HEK293 (cell line): ENCODE measurements around the gene GAPVD1.
"Not testable (repeated sequence)": the region's sequence is repeated elsewhere in the genome, so short reads cannot be mapped to it uniquely, and the experiment has no call there.

Experiments
- CTCF ChIA-PET: fragments of 350-600 bp; formaldehyde crosslinking; extraction: SDS; loops from one replicate; lab custom pipeline; 2021; ENCODE audit warnings: antibody characterized with exemption; lab: Yijun Ruan, JAX
- POLR2A ChIA-PET: fragments of 300-600 bp; formaldehyde crosslinking; extraction: SDS; loops from one replicate; lab custom pipeline; 2020; ENCODE audit warnings: antibody characterized with exemption, inconsistent platforms; lab: Yijun Ruan, JAX
- H3K27ac ChIP-seq: fragments of 200-500 bp; sonication (Bioruptor generic); 2 replicates; pipeline ENCODE4 v1.5.1; 2014; ENCODE audit warnings: low read depth, low read length, control low read depth, inconsistent platforms; ENCODE audit errors: extremely low read depth
- H3K36me3 ChIP-seq, 2 experiments: fragments of 200-500 bp in 1 of 2; sonication (Bioruptor generic) in 1 of 2; 1 replicate in 1 of 2; 2 replicates in 1 of 2; pipeline ENCODE4 v1.5.1; 2014 to 2017; ENCODE audit warnings: inconsistent platforms in 2 of 2, low read length in 2 of 2; ENCODE audit not compliant: control insufficient read depth in 2 of 2, insufficient read depth in 1 of 2
- H3K4me1 ChIP-seq: fragments of 200-500 bp; sonication (Bioruptor generic); 2 replicates; pipeline ENCODE4 v1.5.1; 2014; ENCODE audit warnings: mild to moderate bottlenecking, low read length, inconsistent platforms; ENCODE audit not compliant: control insufficient read depth, insufficient read depth
- H3K4me3 ChIP-seq: 2 replicates; pipeline ENCODE4 v1.5.1; 2011; ENCODE audit warnings: low read depth, mild to moderate bottlenecking, control low read depth, low read length, moderate library complexity
- H3K9me3 ChIP-seq: fragments of 200-500 bp; sonication (Bioruptor generic); 2 replicates; pipeline ENCODE4 v1.5.1; 2014; ENCODE audit warnings: low read depth, low read length, inconsistent platforms; ENCODE audit not compliant: control insufficient read depth, insufficient read depth
- BCL11B ChIP-seq: fragments of 450-650 bp; formaldehyde crosslinking; IDR thresholded peaks from 2 replicates; pipeline ENCODE4 v1.5.1; 2016; ENCODE audit warnings: low read depth, missing biosample characterization, missing genetic modification characterization
- EGR2 ChIP-seq: fragments of 450-650 bp; formaldehyde crosslinking; IDR thresholded peaks from 2 replicates; pipeline ENCODE4 v1.5.1; 2016; ENCODE audit warnings: low read depth, missing biosample characterization, missing genetic modification characterization
- HOXA7 ChIP-seq: sonication (generic); formaldehyde crosslinking; IDR thresholded peaks from 2 replicates; pipeline ENCODE4 v1.8.1; 2022; ENCODE audit warnings: missing genetic modification reagents, borderline replicate concordance
- KLF7 ChIP-seq: fragments of 450-650 bp; formaldehyde crosslinking; IDR thresholded peaks from 2 replicates; pipeline ENCODE4 v1.5.1; 2016; ENCODE audit warnings: missing biosample characterization, missing genetic modification characterization, borderline replicate concordance
- SETDB1 ChIP-seq: IDR thresholded peaks from one replicate; pipeline ENCODE4 v1.6.1; 2017; ENCODE audit warnings: mild to moderate bottlenecking, low read length, moderate library complexity, mixed read lengths; ENCODE audit not compliant: insufficient read length
- ZBTB8A ChIP-seq: fragments of 450-650 bp; formaldehyde crosslinking; IDR thresholded peaks from 2 replicates; pipeline ENCODE4 v1.5.1; 2016; ENCODE audit warnings: missing biosample characterization, missing genetic modification characterization
- ZFHX2 ChIP-seq: fragments of 450-650 bp; formaldehyde crosslinking; conservative IDR thresholded peaks from 2 replicates; pipeline ENCODE4 v1.5.1; 2016; ENCODE audit warnings: missing biosample characterization, missing genetic modification characterization
- ZIC2 ChIP-seq: fragments of 450-650 bp; formaldehyde crosslinking; IDR thresholded peaks from 2 replicates; pipeline ENCODE4 v1.5.1; 2016; ENCODE audit warnings: missing biosample characterization, missing genetic modification characterization
- ZNF146 ChIP-seq: fragments of 450-650 bp; formaldehyde crosslinking; IDR thresholded peaks from 2 replicates; pipeline ENCODE4 v1.5.1; 2016; ENCODE audit warnings: missing biosample characterization, missing genetic modification characterization
- ZNF2 ChIP-seq: fragments of 450-650 bp; formaldehyde crosslinking; IDR thresholded peaks from 2 replicates; pipeline ENCODE4 v1.5.1; 2016; ENCODE audit warnings: missing biosample characterization, missing genetic modification characterization
- ZNF248 ChIP-seq: fragments of 450-650 bp; formaldehyde crosslinking; IDR thresholded peaks from 2 replicates; pipeline ENCODE4 v1.5.1; 2017; ENCODE audit warnings: missing biosample characterization, missing genetic modification characterization
- ZNF266 ChIP-seq: fragments of 450-650 bp; formaldehyde crosslinking; IDR thresholded peaks from 2 replicates; pipeline ENCODE4 v1.5.1; 2016; ENCODE audit warnings: missing biosample characterization, missing genetic modification characterization, low read depth
- ZNF274 ChIP-seq, 2 experiments: fragments of 200-500 bp in 1 of 2; fragments of 450-650 bp in 1 of 2; sonication (Bioruptor generic) in 1 of 2; formaldehyde crosslinking in 1 of 2; IDR thresholded peaks; 2 replicates each; pipeline versions ENCODE4 v1.5.1 to v1.6.1; 2014 to 2016; ENCODE audit warnings: borderline replicate concordance in 1 of 2, inconsistent platforms in 1 of 2, low read length in 1 of 2, missing biosample characterization in 1 of 2, missing genetic modification characterization in 1 of 2
- ZNF350 ChIP-seq: fragments of 450-650 bp; formaldehyde crosslinking; IDR thresholded peaks from 2 replicates; pipeline ENCODE4 v1.5.0; 2017; ENCODE audit warnings: missing biosample characterization, mild to moderate bottlenecking, missing genetic modification characterization
- ZNF473 ChIP-seq: fragments of 450-650 bp; formaldehyde crosslinking; IDR thresholded peaks from 2 replicates; pipeline ENCODE4 v1.5.1; 2017; ENCODE audit warnings: missing biosample characterization, missing genetic modification characterization
- ZNF510 ChIP-seq: fragments of 450-650 bp; formaldehyde crosslinking; IDR thresholded peaks from 2 replicates; pipeline ENCODE4 v1.5.1; 2018; ENCODE audit warnings: mild to moderate bottlenecking, missing genetic modification characterization, missing biosample characterization; ENCODE audit not compliant: insufficient replicate concordance
- ZNF521 ChIP-seq: fragments of 450-650 bp; formaldehyde crosslinking; IDR thresholded peaks from 2 replicates; pipeline ENCODE4 v1.5.1; 2017; ENCODE audit warnings: missing biosample characterization, mild to moderate bottlenecking, missing genetic modification characterization
- ZNF623 ChIP-seq: fragments of 450-650 bp; formaldehyde crosslinking; IDR thresholded peaks from 2 replicates; pipeline ENCODE4 v1.5.1; 2016; ENCODE audit warnings: missing biosample characterization, missing genetic modification characterization
- ZNF658 ChIP-seq: fragments of 450-650 bp; formaldehyde crosslinking; IDR thresholded peaks from 2 replicates; pipeline ENCODE4; 2016; ENCODE audit warnings: missing biosample characterization, missing genetic modification characterization
- ZNF660 ChIP-seq: fragments of 450-650 bp; IDR thresholded peaks from 2 replicates; pipeline ENCODE4 v1.5.1; 2018; ENCODE audit warnings: missing biosample characterization, mild to moderate bottlenecking, missing genetic modification characterization
- ZNF792 ChIP-seq: fragments of 450-650 bp; formaldehyde crosslinking; IDR thresholded peaks from 2 replicates; pipeline ENCODE4 v1.5.1; 2016; ENCODE audit warnings: missing biosample characterization, missing genetic modification characterization
- TF ChIP-seq, protein P1 (sequence below): fragments of 450-650 bp; formaldehyde crosslinking; IDR thresholded peaks from 2 replicates; pipeline ENCODE4 v1.5.1; 2016; ENCODE audit warnings: missing biosample characterization, missing genetic modification characterization
- TF ChIP-seq, protein P2 (sequence below): fragments of 450-650 bp; formaldehyde crosslinking; IDR thresholded peaks from 2 replicates; pipeline ENCODE4 v1.5.1; 2016; ENCODE audit warnings: missing biosample characterization, missing genetic modification characterization

Gene GAPVD1

DNA sequence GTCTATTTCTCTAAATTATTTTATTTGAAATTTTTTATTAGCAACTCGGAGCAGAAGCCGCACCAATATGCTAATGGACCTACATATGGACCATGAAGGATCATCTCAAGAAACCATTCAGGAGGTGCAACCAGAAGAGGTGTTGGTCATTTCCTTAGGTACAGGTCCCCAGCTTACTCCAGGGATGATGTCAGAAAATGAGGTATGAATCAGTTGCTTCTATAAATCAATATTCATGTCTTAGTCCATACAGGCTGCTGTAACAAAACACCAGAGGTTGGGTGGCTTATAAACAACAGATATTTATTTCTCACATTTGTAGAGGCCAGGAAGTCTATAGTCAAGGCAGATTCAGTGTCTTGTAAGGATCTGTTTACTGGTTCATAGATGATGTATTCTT lies 50.8 kb downstream of the GAPVD1 start (continued):
- no peak for TF ChIP-seq ZFHX2 (tag by site-specific recombination)
- no peak for TF ChIP-seq ZNF623

DNA sequence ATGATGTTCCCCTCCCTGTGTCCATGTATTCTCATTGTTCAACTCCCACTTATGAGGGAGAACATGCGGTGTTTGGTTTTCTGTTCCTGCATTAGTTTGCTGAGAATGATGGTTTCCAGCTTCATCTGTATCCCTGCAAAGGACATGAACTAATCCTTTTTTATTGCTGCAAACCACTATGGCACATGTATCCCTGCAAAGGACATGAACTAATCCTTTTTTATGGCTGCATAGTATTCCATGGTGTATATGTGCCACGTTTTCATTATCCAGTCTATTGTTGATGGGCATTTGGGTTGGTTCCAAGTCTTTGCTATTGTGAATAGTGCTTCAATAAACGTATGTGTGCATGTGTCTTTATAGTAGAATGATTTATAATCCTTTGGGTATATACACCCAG lies 54.7 kb downstream of the GAPVD1 start:
- POLR2A ChIA-PET = interaction anchor here (1.3 kb wide), 1 partner anchor 75 kb away, joined by 4 read pairs; the partner anchor contains the start of gene HSPA5

DNA sequence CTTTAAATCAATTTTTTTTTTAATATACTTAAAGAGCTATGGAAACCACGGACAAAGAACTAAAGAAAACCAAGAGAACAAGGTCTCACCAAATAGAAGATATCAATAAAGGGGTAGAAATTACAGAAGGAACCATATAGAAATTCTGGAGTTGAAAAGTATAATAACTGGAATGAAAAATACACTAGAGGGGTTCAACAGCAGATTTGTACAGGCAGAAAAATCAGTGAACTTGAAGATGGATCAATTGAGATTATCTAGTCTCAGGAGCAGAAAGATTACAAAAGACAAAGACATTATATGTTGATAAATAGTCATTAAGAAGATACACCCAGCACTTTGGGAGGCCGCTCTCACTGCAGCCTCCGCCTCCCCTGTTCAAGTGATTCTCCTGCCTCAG lies 56.1 kb downstream of the GAPVD1 start:
- no peaks in the 10 kb centered on the region for H3K9me3 ChIP-seq
- CTCF ChIA-PET = no interaction called here
- POLR2A ChIA-PET = no interaction called here

More for the DNA sequence above, 54.7 kb downstream of the GAPVD1 start:
- H3K9me3 ChIP-seq, H3K27ac ChIP-seq, H3K4me1 ChIP-seq, H3K4me3 ChIP-seq, CTCF ChIA-PET: not testable (repeated sequence)
- H3K36me3 ChIP-seq = peaks cover 23 to 69% of the 10 kb centered on the region in 2 experiments
- TF ChIP-seq, protein P1, sequence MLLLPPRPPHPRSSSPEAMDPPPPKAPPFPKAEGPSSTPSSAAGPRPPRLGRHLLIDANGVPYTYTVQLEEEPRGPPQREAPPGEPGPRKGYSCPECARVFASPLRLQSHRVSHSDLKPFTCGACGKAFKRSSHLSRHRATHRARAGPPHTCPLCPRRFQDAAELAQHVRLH (tag by site-specific recombination) = 0 out of 2 replicates have a peak, but pooled peaks have one; percentile 46
- TF ChIP-seq ZNF146 (tag by site-specific recombination) = peak; percentile 93

DNA sequence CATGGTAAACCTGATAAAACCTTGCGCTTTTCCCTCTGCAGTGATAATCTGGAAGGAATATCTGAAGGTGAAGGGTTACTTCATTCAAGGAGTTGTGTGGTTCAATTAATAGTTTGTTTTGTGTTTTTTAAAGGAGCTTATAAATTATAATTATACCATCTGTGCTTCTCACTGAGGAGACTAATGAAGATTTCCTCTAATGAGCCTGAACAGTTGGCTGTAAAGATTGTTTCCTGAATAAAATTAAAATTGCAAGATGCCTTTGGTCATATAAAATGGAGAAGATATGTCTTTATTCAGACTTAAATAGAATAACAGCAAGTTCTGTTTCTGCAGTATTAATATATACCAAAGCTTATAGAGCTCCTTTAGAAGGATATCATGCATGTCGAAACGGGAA lies 59.9 kb downstream of the GAPVD1 start:
- peaks cover 19 to 57% of the 10 kb centered on the region in 2 experiments for H3K36me3 ChIP-seq
- TF ChIP-seq ZNF792 (no peak), SETDB1 (no peak), ZBTB8A (no peak), BCL11B (no peak), ZNF266 (tag by site-specific recombination) (no peak), ZNF274 (IDR thresholded peaks at IDR 0.05; ENCODE audit: low read length) (no peak), ZNF274 (tag by site-specific recombination; IDR thresholded peaks at IDR 0.05; ENCODE audit: borderline replicate concordance) (no peak), EGR2 (tag by site-specific recombination) (no peak), ZNF248 (tag by site-specific recombination) (no peak), ZNF521 (tag by site-specific recombination) (no peak), ZNF2 (tag by site-specific recombination) (no peak), ZFHX2 (tag by site-specific recombination) (no peak), ZNF350 (tag by site-specific recombination) (no peak), ZNF660 (tag by site-specific recombination) (no peak), KLF7 (tag by site-specific recombination) (no peak), ZNF473 (tag by site-specific recombination) (no peak), ZIC2 (no peak), ZNF658 (tag by site-specific recombination) (no peak), HOXA7 (CRISPR knock-in tag) (no peak)
- TF ChIP-seq, protein P2, sequence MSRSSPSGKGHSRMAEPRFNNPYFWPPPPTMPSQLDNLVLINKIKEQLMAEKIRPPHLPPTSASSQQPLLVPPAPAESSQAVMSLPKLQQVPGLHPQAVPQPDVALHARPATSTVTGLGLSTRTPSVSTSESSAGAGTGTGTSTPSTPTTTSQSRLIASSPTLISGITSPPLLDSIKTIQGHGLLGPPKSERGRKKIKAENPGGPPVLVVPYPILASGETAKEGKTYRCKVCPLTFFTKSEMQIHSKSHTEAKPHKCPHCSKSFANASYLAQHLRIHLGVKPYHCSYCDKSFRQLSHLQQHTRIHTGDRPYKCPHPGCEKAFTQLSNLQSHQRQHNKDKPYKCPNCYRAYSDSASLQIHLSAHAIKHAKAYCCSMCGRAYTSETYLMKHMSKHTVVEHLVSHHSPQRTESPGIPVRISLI (tag by site-specific recombination) = no peak
- TF ChIP-seq, all 188 proteins: peak for 0
- ChIA-PET POLR2A (no interaction called here), CTCF (interaction anchor here (0.7 to 1.1 kb wide), 2 partner anchors 65 to 272 kb away, joined by 3 to 6 read pairs; no protein-coding TSS in a partner anchor)
- Histone ChIP-seq H3K4me1 (no peaks in the 10 kb centered on the region), H3K4me3 (no peak overlapping the region), H3K27ac (no peak overlapping the region), H3K9me3 (no peaks in the 10 kb centered on the region)

More for the DNA sequence above, 56.1 kb downstream of the GAPVD1 start:
- Histone ChIP-seq H3K27ac (no peak overlapping the region), H3K4me3 (no peak overlapping the region), H3K4me1 (no peaks in the 10 kb centered on the region), H3K36me3 (peaks cover 22 to 64% of the 10 kb centered on the region in 2 experiments)
- TF ChIP-seq ZNF510 (tag by site-specific recombination) = no peak
- TF ChIP-seq SETDB1 = peak; percentile 49
